ENCODE results near the gene FSD1L.
"Not testable (repeated sequence)": the region's sequence is repeated elsewhere in the genome, so short reads cannot be mapped to it uniquely, and the experiment has no call there.

FSD1L gene

GRCh38 chr9:105554042-105554441 is 106.2 kb downstream of the FSD1L start:
- Histone ChIP-seq H3K27me3 (ENCODE audit: control insufficient read depth, insufficient read depth, low read length) (no peaks in the 10 kb centered on the region), H3K9ac (ENCODE audit: low read length) (no peak overlapping the region)

GRCh38 chr9:105557804-105558610 is 110.2 kb downstream of the FSD1L start, which contains the start of gene FKTN:
Gene FKTN (plus strand): TSS chr9:105558131. CDS start chr9:105575033, 16,902 bp downstream.
- Histone ChIP-seq H3K9ac (ENCODE audit: low read length) (peak within 1 kb of the TSS; percentile 67), H3K4me3 (ENCODE audit: low read length) (peak within 1 kb of the TSS; percentile 78), H3K36me3 (ENCODE audit: control insufficient read depth, insufficient read depth, low read length) (no peaks in the 10 kb centered on the region), H3K4me1 (ENCODE audit: control insufficient read depth, insufficient read depth, low read length) (peaks cover 6% of the 10 kb centered on the region), H3K27ac (ENCODE audit: low read depth, low read length) (peak within 1 kb of the TSS; percentile 54), H3K27me3 (ENCODE audit: control insufficient read depth, insufficient read depth, low read length) (no peaks in the 10 kb centered on the region)

More at GRCh38 chr9:105554042-105554441, 106.2 kb downstream of the FSD1L start:
- Histone ChIP-seq H3K4me1 (ENCODE audit: control insufficient read depth, insufficient read depth, low read length) (peaks cover 5% of the 10 kb centered on the region), H3K27ac (ENCODE audit: low read depth, low read length) (no peak overlapping the region), H3K4me3 (ENCODE audit: low read length) (no peak overlapping the region), H3K36me3 (ENCODE audit: control insufficient read depth, insufficient read depth, low read length) (no peaks in the 10 kb centered on the region)

- H3K4me1 ChIP-seq (ENCODE audit: control insufficient read depth, insufficient read depth, low read length), result no peaks in the 10 kb centered on the region
- no peaks in the 10 kb centered on the region for H3K27me3 ChIP-seq (ENCODE audit: control insufficient read depth, insufficient read depth, low read length)
- H3K27ac ChIP-seq (ENCODE audit: low read depth, low read length), result no peak overlapping the region
- no peak overlapping the region for H3K4me3 ChIP-seq (ENCODE audit: low read length)
- H3K36me3 ChIP-seq (ENCODE audit: control insufficient read depth, insufficient read depth, low read length), result no peaks in the 10 kb centered on the region
- H3K9ac ChIP-seq (ENCODE audit: low read length), result no peak overlapping the region
Measured at GRCh38 chr9:105572455-105572854, 124.6 kb downstream of the FSD1L start.

- H3K27ac ChIP-seq (ENCODE audit: low read depth, low read length); H3K9ac ChIP-seq (ENCODE audit: low read length); H3K4me1 ChIP-seq (ENCODE audit: control insufficient read depth, insufficient read depth, low read length); H3K4me3 ChIP-seq (ENCODE audit: low read length); H3K27me3 ChIP-seq (ENCODE audit: control insufficient read depth, insufficient read depth, low read length); H3K36me3 ChIP-seq (ENCODE audit: control insufficient read depth, insufficient read depth, low read length): not testable (repeated sequence)
Measured at GRCh38 chr9:105579952-105580351, 132.1 kb downstream of the FSD1L start.

GRCh38 chr9:105581550-105581949 is 133.7 kb downstream of the FSD1L start:
- H3K36me3 ChIP-seq (ENCODE audit: control insufficient read depth, insufficient read depth, low read length); H3K27ac ChIP-seq (ENCODE audit: low read depth, low read length); H3K4me1 ChIP-seq (ENCODE audit: control insufficient read depth, insufficient read depth, low read length); H3K9ac ChIP-seq (ENCODE audit: low read length); H3K4me3 ChIP-seq (ENCODE audit: low read length); H3K27me3 ChIP-seq (ENCODE audit: control insufficient read depth, insufficient read depth, low read length): not testable (repeated sequence)

GRCh38 chr9:105593145-105593544 is 145.3 kb downstream of the FSD1L start:
- Histone ChIP-seq H3K9ac (ENCODE audit: low read length) (no peak overlapping the region), H3K4me3 (ENCODE audit: low read length) (no peak overlapping the region), H3K36me3 (ENCODE audit: control insufficient read depth, insufficient read depth, low read length) (no peaks in the 10 kb centered on the region), H3K27me3 (ENCODE audit: control insufficient read depth, insufficient read depth, low read length) (no peaks in the 10 kb centered on the region), H3K4me1 (ENCODE audit: control insufficient read depth, insufficient read depth, low read length) (no peaks in the 10 kb centered on the region), H3K27ac (ENCODE audit: low read depth, low read length) (no peak overlapping the region)
